DMS53 (cell line): Measurements from ENCODE around the gene CUBN.

Experiments used
- DNase-seq: peaks from one replicate; lab custom pipeline; 2025; lab: John Stamatoyannopoulos, UW

CUBN gene

GRCh38 chr10:16787361-16787791, 342.2 kb downstream of the CUBN start:
- DNase-seq, result no peak

GRCh38 chr10:16780338-16780880, 349.2 kb downstream of the CUBN start:
- DNase-seq, result no peak

- DNase-seq, result no peak
Measured at GRCh38 chr10:16779384-16779915, 350.2 kb downstream of the CUBN start.

GRCh38 chr10:16777473-16778370, 351.9 kb downstream of the CUBN start:
- peak; percentile 84 for DNase-seq

- DNase-seq, result no peak
Measured at GRCh38 chr10:16776896-16777295, 352.7 kb downstream of the CUBN start.
